Uterus (tissue), 4 donors: Measurements from ENCODE around the gene PODXL. TPM values are rescaled to one million over a fixed set of nuclear protein-coding genes. Genes with fewer than 3 reads are reported as not detected.

ENCODE experiments used
- DNase-seq, 2 donors: peaks; one replicate each; pipeline ENCODE4 v3.0.0-alpha.2; 2019 to 2020
- H3K27ac ChIP-seq, 2 donors: fragments of 200-600 bp; sonication (generic); 1 replicate in 1 of 2; 2 replicates in 1 of 2; pipeline ENCODE4 v1.5.1; 2016 to 2018
- H3K27me3 ChIP-seq, 2 donors: fragments of 200-600 bp; sonication (generic); one replicate each; pipeline ENCODE4 v1.5.1; 2018 to 2019; ENCODE audit warnings: control low read depth in 1 of 2
- H3K36me3 ChIP-seq, 2 donors: fragments of 200-600 bp; sonication (generic); one replicate each; pipeline ENCODE4 v1.5.1; 2019; ENCODE audit warnings: control low read depth in 1 of 2
- H3K4me1 ChIP-seq, 2 donors: fragments of 200-600 bp; sonication (generic); one replicate each; pipeline ENCODE4 v1.5.1; 2018 to 2019; ENCODE audit warnings: control low read depth in 1 of 2
- H3K4me3 ChIP-seq, 2 donors: fragments of 200-600 bp; sonication (generic); 1 replicate in 1 of 2; 2 replicates in 1 of 2; pipeline ENCODE4 v1.5.1; 2018 to 2019; ENCODE audit warnings: mild to moderate bottlenecking in 1 of 2
- H3K9me3 ChIP-seq, 2 donors: fragments of 200-600 bp; sonication (generic); one replicate each; pipeline ENCODE4 v1.5.1; 2019; ENCODE audit warnings: control low read depth in 1 of 2
- POLR2A ChIP-seq, 2 donors: fragments of 450-650 bp; IDR thresholded peaks; one replicate each; pipeline ENCODE4 v1.6.1; 2016; ENCODE audit warnings: antibody characterized with exemption in 2 of 2, mild to moderate bottlenecking in 1 of 2, moderate library complexity in 1 of 2
- intact Hi-C: fragments of 100-400 bp; cut with DNase I; formaldehyde crosslinking; loops from one replicate; pipeline ENCODE4 v1.15.1; 2023; ENCODE audit warnings: low total_unique reads
- total RNA-seq, 4 donors: library from RNA; depleted of rRNA in 3 of 4; stranded (reverse); fragments of >200 nt in 3 of 4; gene quantifications; one replicate each; pipeline versions ENCODE4 v1.1.0 to v1.2.4, GENCODE V29; 2014 to 2023
- TF ChIP-seq, protein P1 (sequence below), 4 experiments: fragments of 200-600 bp in 2 of 4; fragments of 450-650 bp in 2 of 4; sonication (generic) in 2 of 4; IDR thresholded peaks; one replicate each; pipeline ENCODE4 v1.5.1; 2016 to 2019; ENCODE audit warnings: antibody characterized with exemption in 4 of 4, mild to moderate bottlenecking in 2 of 4, moderate library complexity in 1 of 4
- donor health status: DM: yes; HTN: yes; CAD: no.

The PODXL gene
- total RNA-seq, 4 donors from 2014 or later: 33.6 to 135 (median 36.1) TPM

DNA sequence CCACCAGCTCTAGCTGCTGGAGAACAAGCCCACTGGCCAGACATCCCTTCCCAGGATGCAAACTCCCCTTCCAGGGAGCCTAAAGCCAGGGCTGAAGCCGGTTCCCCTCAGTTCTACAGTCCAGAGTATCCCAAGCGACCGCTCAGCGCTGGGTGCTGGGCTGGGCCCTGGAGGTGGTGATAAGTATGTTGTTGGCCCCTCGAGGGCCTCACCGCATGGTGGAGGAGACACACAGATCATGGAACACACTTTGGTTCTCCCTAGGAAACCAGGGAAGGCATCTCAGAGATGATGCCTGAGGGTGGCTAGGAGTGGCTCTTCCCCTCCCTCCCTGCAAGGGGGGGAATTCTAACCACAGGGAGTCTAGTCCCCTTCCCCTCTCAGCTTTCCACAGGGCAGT, 4.4 kb downstream of the PODXL start:
- H3K9me3 ChIP-seq: no peaks in the 10 kb centered on the region
- H3K27me3 ChIP-seq: no peaks in the 10 kb centered on the region
- no peak overlapping the region for H3K4me3 ChIP-seq
- H3K27ac ChIP-seq: peak overlapping the region; percentile 44 to 71
- TF ChIP-seq, protein P1, sequence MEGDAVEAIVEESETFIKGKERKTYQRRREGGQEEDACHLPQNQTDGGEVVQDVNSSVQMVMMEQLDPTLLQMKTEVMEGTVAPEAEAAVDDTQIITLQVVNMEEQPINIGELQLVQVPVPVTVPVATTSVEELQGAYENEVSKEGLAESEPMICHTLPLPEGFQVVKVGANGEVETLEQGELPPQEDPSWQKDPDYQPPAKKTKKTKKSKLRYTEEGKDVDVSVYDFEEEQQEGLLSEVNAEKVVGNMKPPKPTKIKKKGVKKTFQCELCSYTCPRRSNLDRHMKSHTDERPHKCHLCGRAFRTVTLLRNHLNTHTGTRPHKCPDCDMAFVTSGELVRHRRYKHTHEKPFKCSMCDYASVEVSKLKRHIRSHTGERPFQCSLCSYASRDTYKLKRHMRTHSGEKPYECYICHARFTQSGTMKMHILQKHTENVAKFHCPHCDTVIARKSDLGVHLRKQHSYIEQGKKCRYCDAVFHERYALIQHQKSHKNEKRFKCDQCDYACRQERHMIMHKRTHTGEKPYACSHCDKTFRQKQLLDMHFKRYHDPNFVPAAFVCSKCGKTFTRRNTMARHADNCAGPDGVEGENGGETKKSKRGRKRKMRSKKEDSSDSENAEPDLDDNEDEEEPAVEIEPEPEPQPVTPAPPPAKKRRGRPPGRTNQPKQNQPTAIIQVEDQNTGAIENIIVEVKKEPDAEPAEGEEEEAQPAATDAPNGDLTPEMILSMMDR (IDR thresholded peaks at IDR 0.05): no peak
- TF ChIP-seq POLR2A (IDR thresholded peaks at IDR 0.05): no peak
- no peak for DNase-seq
- peaks cover 0 to 3% of the 10 kb centered on the region in 2 donors for H3K4me1 ChIP-seq
- intact Hi-C loops: loop anchor here (10.0 kb wide), 1 partner anchor 103 kb away; no protein-coding TSS in a partner anchor
- H3K36me3 ChIP-seq: no peaks in the 10 kb centered on the region

GRCh38 chr7:131550846-131551245, 5.6 kb downstream of the PODXL start:
- intact Hi-C loops: loop anchor here (10.0 kb wide), 1 partner anchor 104 kb away; no protein-coding TSS in a partner anchor
- Histone ChIP-seq H3K9me3 (no peaks in the 10 kb centered on the region), H3K36me3 (no peaks in the 10 kb centered on the region), H3K27ac (peak overlapping the region in 1 of 2 donors; percentile 44), H3K27me3 (no peaks in the 10 kb centered on the region), H3K4me3 (no peak overlapping the region), H3K4me1 (no peaks in the 10 kb centered on the region)
- no peak for DNase-seq
- TF ChIP-seq, protein P1 (IDR thresholded peaks at IDR 0.05): no peak

DNA sequence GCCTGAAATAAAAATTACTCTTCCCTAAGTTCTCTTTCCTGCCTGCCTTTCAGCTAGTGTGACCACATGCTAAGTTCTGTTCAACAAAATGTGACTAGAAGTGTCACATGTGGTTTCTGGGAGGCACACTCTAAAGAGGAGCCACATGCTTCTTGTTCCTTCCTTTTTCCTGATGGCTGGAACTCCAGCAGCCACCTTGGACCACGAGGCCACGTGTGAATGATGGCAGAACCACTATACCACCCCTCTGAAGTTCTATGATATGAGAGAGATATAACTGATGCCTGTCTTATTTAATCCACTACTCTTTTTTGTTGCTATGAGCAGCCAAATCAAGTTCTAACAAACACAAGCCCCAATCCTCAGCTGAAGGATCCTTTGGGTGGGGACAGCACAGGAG, 8.1 kb downstream of the PODXL start:
- intact Hi-C loops: no loop called here
- H3K4me1 ChIP-seq: no peaks in the 10 kb centered on the region
- TF ChIP-seq, protein P1 (IDR thresholded peaks at IDR 0.05): no peak
- no peak for TF ChIP-seq POLR2A (IDR thresholded peaks at IDR 0.05)
- DNase-seq: no peak
- no peaks in the 10 kb centered on the region for H3K27me3 ChIP-seq
- no peak overlapping the region for H3K27ac ChIP-seq
- no peak overlapping the region for H3K4me3 ChIP-seq
- no peaks in the 10 kb centered on the region for H3K36me3 ChIP-seq
- no peaks in the 10 kb centered on the region for H3K9me3 ChIP-seq

DNA sequence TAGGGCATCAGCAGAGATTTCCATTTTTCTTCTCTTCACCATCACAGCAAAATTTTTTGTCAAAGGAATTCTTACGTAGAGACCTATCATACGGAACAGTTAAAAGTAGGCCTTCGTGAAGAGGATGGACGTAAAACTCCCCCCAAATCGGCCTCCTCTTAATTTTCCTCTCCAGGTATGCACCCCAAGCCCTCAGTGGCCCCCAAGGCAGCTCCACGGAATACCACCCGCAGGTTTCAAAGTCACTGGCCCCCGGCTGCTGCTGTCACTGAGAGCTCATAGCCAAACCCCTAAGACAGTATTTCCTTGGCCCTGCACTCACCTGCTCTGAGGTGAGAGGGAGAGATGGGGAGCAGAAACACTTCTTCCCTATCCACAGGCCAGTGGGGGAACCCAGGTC, 8.8 kb downstream of the PODXL start:
- Histone ChIP-seq H3K4me3 (no peak overlapping the region), H3K27ac (no peak overlapping the region), H3K9me3 (no peaks in the 10 kb centered on the region), H3K4me1 (no peaks in the 10 kb centered on the region), H3K27me3 (no peaks in the 10 kb centered on the region), H3K36me3 (no peaks in the 10 kb centered on the region)
- DNase-seq: no peak
- TF ChIP-seq, protein P1 (IDR thresholded peaks at IDR 0.05): no peak
- no peak for TF ChIP-seq POLR2A (IDR thresholded peaks at IDR 0.05)
- intact Hi-C loops: no loop called here

DNA sequence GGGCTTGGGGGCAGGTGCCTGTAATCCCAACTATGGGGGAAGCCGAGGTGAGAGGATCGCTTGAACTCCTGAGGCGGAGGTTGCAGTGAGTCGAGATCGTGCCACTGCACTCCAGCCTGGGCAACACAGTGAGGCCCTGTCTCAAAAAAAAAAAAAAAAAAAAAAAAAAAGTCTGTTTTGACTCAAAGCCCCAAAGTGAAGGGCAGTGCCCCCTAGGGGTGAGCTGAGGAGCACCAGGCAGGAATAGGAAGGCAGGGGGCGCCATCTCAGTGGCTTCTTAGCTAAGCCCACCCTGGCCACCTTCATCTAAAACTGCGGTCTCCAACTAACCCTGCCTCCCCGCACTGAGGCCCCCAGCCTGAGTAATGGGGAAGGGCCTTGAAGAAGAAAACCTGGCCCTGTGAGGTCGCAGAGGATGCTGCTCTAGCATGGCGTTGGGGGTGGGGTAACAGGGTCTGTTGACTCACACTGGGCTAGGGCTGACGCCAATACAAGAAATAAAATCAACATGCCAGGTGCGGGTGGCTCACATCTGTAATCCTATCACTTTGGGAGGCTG, 9.8 kb downstream of the PODXL start:
- no peaks in the 10 kb centered on the region for H3K4me1 ChIP-seq
- H3K9me3 ChIP-seq: no peaks in the 10 kb centered on the region
- TF ChIP-seq, protein P1 (IDR thresholded peaks at IDR 0.05): peak; percentile 17 to 30 (median 18)
- TF ChIP-seq POLR2A (IDR thresholded peaks at IDR 0.05): no peak
- peak overlapping the region; percentile 62 to 71 for H3K27ac ChIP-seq
- DNase-seq: no peak
- H3K4me3 ChIP-seq: no peak overlapping the region
- no peaks in the 10 kb centered on the region for H3K27me3 ChIP-seq
- intact Hi-C loops: no loop called here
- H3K36me3 ChIP-seq: no peaks in the 10 kb centered on the region
